Fibroblast of skin of left quadriceps (primary cell): ENCODE results near the gene TIMP3.
A peak's percentile ranks its signal among the peaks of the same experiment; 100 is the strongest.

Experiments
- DNase-seq, 2 experiments: peaks; one replicate each; pipeline ENCODE4 v3.0.0-alpha.2; 2013; ENCODE audit warnings: low read depth in 2 of 2

The TIMP3 gene

DNA sequence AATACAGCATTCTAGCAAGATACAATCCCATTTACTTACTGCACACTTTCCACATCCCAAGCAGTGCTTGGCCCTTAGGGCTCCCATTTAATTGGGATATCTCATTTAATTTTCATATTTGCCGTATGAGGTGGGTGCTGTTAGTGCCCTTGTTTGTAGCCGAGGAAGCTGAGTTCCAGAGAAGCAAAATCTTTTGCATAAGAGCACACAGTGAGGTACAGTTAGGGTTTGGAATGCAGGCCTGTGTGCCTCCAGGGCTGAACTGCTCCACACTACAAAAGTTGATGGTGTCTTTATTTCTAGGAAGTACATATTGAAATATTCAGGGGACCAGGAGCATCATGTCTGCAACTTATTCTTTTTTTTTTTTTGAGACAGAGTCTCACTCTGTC is 15.5 kb upstream of the TIMP3 start:
- no peak for DNase-seq

- peak; percentile 52 to 57 for DNase-seq
Observed at GRCh38 chr22:32788904-32789624, 12.4 kb upstream of the TIMP3 start.

- no peak for DNase-seq
Observed at GRCh38 chr22:32789797-32790620, 11.5 kb upstream of the TIMP3 start.

DNA sequence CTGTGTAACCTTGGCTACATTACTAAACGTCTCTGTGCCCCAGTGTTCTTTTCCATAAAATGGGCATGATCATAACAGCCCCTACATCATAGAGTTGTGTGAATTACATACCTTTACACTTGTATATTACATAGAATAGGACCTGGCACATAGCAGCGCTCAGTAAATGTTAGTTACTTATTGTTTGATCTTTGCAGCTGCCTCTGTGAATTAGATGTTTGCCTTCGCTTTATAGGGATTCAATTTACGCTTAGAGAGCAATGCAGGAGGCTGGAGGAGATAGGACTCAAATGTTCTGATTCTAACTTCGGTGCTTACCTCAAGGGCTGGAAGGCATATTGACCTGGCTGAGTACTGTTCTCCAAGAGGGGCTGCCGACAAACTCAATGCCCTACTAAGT is 10.4 kb upstream of the TIMP3 start:
- DNase-seq, result no peak

DNA sequence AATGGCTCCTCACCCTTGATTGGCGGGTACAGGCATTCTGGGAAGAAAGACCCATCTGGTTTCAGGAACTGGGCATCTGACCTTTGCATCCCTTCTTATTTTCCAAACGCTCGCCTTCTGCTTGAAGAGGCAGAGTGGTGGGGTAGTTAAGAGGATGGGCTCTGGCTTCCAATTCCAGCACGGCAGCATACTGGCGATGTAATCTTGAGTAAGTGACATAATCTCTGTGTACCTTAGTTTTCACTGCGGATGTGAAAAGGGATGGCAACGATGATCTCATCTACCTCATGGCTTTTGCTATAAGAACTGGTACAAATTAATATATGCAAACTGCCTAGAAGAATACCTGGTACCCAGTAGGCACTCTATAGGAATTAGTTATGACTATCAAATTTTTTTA is 10.0 kb upstream of the TIMP3 start:
- no peak for DNase-seq

DNA sequence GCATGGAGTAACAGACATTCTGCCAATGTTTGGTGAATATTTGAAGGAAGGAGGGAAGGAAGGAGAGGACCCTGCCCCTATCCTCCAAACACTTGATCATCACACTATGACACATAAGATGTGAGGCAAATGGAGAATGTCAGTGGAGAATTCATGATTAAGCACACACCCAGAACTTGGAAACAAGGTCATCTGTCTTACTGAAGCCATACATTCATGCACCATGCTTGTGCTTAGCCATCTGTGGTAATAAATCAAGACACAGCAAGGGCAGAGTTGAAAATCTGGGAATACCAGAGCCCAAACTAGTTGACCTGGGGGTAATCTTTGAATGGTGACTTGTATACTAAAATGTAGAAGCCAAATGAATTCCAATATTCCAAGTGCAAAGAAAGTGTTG is 7.9 kb upstream of the TIMP3 start:
- no peak for DNase-seq

DNA sequence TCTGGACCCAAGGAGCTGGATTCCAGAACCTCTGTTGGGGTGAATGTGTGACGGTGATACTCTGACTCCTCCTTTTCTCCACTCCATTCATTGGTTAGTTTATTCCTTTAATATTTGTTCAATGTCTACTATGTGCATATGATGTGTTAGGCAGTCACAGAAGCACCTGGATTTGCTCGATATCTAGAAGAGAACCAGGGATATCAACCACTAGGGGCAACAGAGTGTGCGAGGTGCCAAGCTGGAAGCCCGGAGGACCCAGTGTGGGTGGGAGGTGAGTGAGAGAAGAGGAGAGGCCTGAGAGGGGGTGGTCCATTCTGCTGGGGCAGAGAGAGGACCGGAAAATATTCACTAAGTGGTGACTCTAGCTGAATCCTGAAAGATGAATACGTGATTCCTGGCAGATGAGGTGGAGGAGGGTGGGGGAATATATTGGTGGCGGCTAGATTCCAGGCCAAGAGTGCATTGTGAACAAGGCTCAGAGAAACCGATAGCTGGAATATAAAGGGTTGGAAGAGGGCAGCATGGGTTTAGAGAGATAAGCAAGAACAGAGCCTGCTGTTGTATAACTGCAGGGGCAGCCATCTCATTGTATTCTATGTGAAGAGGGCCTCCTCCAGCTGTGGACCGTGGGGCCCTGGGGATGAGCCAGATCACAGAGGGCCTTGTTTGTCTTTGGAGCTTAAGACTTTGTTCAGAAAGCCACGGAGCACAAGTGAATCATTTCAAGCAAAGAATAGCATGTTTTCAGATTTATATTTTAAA is 6.9 kb upstream of the TIMP3 start:
- DNase-seq, result no peak

DNA sequence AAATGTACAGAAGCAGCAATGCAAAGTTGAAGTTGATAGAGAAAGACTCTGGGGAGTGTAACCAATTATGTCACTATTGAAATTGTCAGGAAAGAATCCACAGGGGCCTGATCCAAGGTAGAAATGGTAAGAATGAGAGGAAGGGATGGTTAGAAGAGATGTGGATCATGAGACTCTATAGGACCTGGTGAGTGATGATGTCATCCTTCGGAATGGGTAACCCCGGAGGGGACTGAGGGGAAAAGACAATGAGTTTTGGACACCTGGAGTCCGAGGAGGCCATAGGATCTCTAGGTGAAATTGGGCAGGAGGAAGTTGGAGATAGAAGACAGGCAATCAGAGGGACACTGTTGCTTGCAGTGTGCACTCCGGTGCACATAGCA is 6.3 kb upstream of the TIMP3 start:
- no peak for DNase-seq

DNA sequence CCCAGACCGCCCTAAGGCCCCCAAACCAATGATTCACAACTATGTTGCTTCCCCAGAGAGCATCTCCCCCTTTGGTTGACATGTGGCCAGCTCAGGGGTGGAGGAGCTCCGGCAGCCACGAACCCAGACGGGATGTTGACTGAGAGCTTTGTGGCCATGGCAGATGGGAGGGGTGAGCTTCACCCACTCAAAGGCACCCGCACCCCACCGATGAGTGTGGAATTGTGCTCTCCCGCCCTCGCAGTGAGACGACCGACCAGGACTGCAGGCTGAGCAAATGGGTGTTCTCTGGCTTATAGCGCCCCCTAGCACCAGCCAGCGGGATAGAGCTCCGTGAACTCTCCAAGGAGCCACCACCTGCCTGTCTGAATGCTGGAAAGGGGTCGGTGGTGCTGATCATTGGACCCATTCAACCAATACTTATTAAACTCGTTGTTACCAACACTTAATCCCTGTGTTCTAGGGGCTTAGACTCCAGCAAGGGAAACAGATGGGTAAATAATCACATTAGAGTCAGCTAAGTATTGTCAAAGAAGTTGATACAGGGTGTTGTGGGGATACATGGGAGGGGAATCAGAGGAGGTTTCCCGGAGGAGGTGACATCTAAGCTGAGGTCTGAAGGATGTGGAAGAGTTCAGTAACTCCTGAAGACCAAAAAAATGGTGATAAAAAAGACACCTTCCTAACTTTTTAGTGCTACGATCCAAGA is 4.5 kb upstream of the TIMP3 start:
- DNase-seq, result peak; percentile 44 to 47

GRCh38 chr22:32799496-32799895 is 2.0 kb upstream of the TIMP3 start:
- no peak for DNase-seq

GRCh38 chr22:32800158-32800882 is 1.2 kb upstream of the TIMP3 start:
- no peak for DNase-seq

- DNase-seq, result no peak
Observed at GRCh38 chr22:32800994-32801536, 440 bp upstream of the TIMP3 start.

- DNase-seq, result no peak
Observed at GRCh38 chr22:32802237-32802765, 796 bp downstream of the TIMP3 start.

- DNase-seq, result no peak
Observed at GRCh38 chr22:32803020-32803737, 1.7 kb downstream of the TIMP3 start.

GRCh38 chr22:32803738-32804435 is 2.4 kb downstream of the TIMP3 start:
- no peak for DNase-seq

GRCh38 chr22:32804531-32805360 is 3.2 kb downstream of the TIMP3 start:
- no peak for DNase-seq

GRCh38 chr22:32805361-32805881 is 3.9 kb downstream of the TIMP3 start:
- no peak for DNase-seq

DNA sequence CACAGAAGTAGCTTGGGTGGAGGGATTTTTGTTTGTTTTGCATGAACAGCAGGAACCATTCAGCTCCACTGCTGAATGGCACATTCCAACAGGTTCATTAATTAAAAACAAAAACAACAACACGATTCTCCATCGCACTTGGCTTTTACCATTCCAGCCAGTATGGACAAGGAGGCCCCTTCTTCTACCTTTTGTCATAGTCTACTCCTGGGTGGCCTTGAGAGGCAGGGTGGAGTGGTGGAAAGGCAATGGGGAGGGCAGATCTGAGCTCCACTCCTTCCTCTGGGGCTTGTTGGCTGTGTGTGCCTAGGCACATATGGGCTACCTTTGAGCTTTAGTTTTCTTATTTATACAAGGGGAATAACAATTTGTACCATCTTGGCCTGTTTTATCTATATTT is 4.8 kb downstream of the TIMP3 start:
- no peak for DNase-seq
